Measurements from ENCODE around the gene TFR2. TPM values are rescaled to one million over a fixed set of nuclear protein-coding genes. Genes with fewer than 3 reads are reported as not detected.

The TFR2 gene
- total and polyA plus RNA-seq, 9 donors = 0.22 to 2.2 (median 0.81) TPM

DNA sequence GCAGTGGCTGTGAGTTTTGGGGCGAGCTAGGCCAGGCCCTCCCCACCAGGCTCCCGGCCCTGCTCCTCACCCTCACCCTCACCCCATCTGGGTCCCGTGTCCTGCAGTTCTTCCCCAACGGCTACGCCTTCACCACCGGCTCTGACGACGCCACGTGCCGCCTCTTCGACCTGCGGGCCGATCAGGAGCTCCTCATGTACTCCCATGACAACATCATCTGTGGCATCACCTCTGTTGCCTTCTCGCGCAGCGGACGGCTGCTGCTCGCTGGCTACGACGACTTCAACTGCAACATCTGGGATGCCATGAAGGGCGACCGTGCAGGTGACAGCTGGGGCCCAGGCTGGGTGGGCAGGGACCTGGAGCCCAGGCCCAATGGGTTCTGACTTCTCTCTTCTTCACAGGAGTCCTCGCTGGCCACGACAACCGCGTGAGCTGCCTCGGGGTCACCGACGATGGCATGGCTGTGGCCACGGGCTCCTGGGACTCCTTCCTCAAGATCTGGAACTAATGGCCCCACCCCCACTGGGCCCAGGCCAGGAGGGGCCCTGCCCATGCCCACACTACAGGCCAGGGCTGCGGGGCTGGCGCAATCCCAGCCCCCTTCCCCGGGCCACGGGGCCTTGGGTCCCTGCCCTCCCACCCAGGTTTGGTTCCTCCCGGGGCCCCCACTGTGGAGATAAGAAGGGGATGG is 37.1 kb upstream of the TFR2 start:
- Histone ChIP-seq H3K36me3 (ENCODE audit: control insufficient read depth, insufficient read depth, low read length) (peaks cover 70% of the 10 kb centered on the region), H3K4me1 (ENCODE audit: control insufficient read depth, insufficient read depth, low read length) (peaks cover 28% of the 10 kb centered on the region), H3K27ac (ENCODE audit: low read length) (no peak overlapping the region), H3K4me3 (ENCODE audit: low read length) (no peak overlapping the region), H3K9me3 (replicated peaks; ENCODE audit: control insufficient read depth, low read depth, low read length) (no peaks in the 10 kb centered on the region), H3K27me3 (ENCODE audit: control insufficient read depth, insufficient read depth, low read length) (no peaks in the 10 kb centered on the region)
- 70% methylated on average over 27 of the region's 35 CpGs for WGBS (ENCODE audit: insufficient coverage)
- no peak for DNase-seq

DNA sequence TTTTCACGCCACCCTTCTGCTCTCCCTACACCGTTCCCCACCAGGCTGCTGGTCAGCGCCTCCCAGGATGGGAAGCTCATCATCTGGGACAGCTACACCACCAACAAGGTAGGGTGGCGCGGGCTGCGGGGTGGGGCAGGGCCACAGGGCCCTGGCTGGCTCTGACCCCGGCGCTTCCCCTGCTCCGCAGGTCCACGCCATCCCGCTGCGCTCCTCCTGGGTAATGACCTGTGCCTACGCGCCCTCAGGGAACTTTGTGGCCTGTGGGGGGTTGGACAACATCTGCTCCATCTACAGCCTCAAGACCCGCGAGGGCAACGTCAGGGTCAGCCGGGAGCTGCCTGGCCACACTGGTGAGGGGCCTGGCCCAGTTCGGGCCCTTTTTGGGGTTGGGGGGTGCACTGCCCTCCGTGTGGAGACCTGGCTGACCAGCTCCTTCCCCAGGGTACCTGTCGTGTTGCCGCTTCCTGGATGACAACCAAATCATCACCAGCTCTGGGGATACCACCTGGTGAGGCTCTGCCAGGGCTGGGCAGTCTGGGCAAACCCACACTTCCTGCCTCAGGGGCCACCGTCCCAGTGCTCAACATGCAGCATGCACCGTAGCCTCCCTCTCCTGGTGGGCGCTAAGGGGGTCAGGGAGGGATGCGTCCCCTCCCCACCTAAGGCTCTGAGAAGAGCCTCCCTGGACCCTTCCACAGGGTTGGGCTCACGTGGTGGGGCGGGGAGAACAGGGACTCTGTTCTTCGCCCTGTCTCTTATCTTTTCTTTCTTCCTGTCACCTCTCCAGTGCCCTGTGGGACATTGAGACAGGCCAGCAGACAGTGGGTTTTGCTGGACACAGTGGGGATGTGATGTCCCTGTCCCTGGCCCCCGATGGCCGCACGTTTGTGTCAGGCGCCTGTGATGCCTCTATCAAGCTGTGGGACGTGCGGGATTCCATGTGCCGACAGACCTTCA is 36.2 kb upstream of the TFR2 start:
- no peak for DNase-seq
- WGBS (ENCODE audit: insufficient coverage) = 79% methylated on average over 27 of the region's 36 CpGs
- Histone ChIP-seq H3K4me1 (ENCODE audit: control insufficient read depth, insufficient read depth, low read length) (peaks cover 35% of the 10 kb centered on the region), H3K4me3 (ENCODE audit: low read length) (no peak overlapping the region), H3K27me3 (ENCODE audit: control insufficient read depth, insufficient read depth, low read length) (no peaks in the 10 kb centered on the region), H3K36me3 (ENCODE audit: control insufficient read depth, insufficient read depth, low read length) (peaks cover 61% of the 10 kb centered on the region), H3K9me3 (replicated peaks; ENCODE audit: control insufficient read depth, low read depth, low read length) (no peaks in the 10 kb centered on the region), H3K27ac (ENCODE audit: low read length) (no peak overlapping the region)

DNA sequence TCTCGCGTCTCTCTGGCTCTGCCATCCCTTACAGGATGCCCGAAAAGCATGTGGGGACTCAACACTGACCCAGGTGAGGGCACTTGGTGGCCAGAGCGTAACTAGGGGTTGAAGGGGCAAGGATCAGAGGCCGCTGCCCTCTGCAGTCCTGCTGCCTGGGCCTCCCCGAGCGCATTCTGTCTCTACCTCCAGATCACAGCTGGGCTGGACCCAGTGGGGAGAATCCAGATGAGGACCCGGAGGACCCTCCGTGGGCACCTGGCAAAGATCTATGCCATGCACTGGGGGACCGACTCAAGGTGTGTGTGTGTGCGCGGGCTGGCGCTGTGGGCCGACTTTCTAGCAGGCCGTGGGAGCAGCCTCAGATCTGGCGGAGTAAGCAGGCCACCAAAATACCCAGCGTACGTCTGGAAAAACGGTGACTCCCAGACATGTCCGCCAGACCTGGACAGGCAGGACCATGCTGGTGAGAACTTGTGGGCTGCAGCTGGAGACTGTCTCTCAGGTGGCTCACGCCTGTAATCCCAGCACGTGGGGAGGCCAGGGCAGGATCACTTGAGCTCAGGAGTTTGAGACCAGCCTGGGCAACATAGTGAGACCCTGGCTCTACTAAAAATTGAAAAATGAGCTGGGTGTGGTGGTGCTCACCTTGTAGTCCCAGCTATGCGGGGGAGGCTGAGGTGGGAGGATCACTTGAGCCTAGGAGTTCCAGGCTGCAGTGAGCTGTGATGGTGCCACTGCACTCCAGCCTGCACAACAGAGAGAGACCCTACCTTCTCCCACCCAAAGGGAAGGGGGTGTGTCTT is 35.4 kb upstream of the TFR2 start:
- no peak for DNase-seq
- WGBS (ENCODE audit: insufficient coverage) = 67% methylated on average over 19 of the region's 23 CpGs
- peak overlapping the region; percentile 99 for H3K4me3 ChIP-seq (ENCODE audit: low read length)
- no peaks in the 10 kb centered on the region for H3K9me3 ChIP-seq (replicated peaks; ENCODE audit: control insufficient read depth, low read depth, low read length)
- H3K4me1 ChIP-seq (ENCODE audit: control insufficient read depth, insufficient read depth, low read length) = peaks cover 30% of the 10 kb centered on the region
- peak overlapping the region; percentile 51 for H3K27ac ChIP-seq (ENCODE audit: low read length)
- H3K36me3 ChIP-seq (ENCODE audit: control insufficient read depth, insufficient read depth, low read length) = peaks cover 53% of the 10 kb centered on the region
- H3K27me3 ChIP-seq (ENCODE audit: control insufficient read depth, insufficient read depth, low read length) = no peaks in the 10 kb centered on the region

DNA sequence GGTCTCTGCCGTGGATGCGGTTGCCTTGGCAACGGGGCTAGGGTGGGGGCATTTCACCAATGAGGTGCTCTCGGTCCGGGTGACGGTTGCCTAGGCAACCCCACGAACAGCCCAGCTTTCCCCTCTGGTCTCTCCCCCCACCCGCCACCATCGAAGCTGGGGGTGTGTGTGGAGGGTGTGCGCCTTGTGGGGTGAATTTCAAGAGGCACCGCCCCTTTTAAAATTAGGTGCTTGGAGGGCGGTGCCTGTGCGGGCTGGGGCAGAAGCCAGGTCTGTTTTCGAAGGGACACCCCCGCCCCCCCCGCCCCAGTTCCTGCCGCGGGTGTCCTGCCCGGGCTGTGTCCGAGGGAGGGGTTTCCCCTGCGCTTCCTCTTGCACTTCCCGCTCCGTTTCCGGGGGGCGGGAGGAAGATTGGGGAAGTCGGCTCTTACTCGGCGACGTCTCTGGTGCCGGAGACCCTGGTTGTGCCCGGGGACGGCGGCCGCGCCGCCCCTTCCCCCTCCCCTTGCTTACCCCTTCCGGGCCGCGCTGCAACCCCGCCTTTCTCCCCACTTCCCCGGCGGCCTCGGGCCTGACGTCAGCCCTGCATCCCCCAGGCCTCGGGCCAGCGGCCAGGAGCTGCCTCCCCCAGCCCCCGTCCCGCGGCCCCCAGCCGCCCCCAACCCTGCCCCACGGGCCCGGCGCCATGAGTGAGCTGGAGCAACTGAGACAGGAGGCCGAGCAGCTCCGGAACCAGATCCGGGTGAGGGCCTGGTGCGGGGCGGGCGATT is 34.4 kb upstream of the TFR2 start:
- H3K4me3 ChIP-seq (ENCODE audit: low read length) = peak overlapping the region; percentile 99
- peak; percentile 87 for DNase-seq
- peak overlapping the region; percentile 75 for H3K27ac ChIP-seq (ENCODE audit: low read length)
- H3K9me3 ChIP-seq (replicated peaks; ENCODE audit: control insufficient read depth, low read depth, low read length) = no peaks in the 10 kb centered on the region
- peaks cover 26% of the 10 kb centered on the region for H3K4me1 ChIP-seq (ENCODE audit: control insufficient read depth, insufficient read depth, low read length)
- 2% methylated on average over 19 of the region's 59 CpGs for WGBS (ENCODE audit: insufficient coverage)
- peaks cover 45% of the 10 kb centered on the region for H3K36me3 ChIP-seq (ENCODE audit: control insufficient read depth, insufficient read depth, low read length)
- H3K27me3 ChIP-seq (ENCODE audit: control insufficient read depth, insufficient read depth, low read length) = no peaks in the 10 kb centered on the region

DNA sequence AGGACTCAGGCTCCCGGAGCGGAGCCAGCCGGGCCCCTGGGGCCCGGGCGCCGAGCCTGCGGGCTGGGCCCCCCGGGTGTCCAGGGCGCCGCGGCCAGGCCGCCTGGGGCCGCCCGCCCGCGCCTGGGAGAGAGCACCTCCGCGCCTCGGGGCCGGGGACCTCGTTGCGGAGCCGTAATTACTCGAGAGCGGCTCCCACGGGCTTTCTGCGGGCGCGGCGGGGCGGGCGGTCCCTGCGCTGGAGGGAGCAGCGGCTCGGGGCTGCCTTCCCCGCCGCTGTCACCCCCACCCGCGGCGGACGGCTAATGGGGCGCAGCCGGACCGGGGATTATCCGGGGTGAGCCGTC is 33.7 kb upstream of the TFR2 start:
- H3K27me3 ChIP-seq (ENCODE audit: control insufficient read depth, insufficient read depth, low read length) = no peaks in the 10 kb centered on the region
- H3K9me3 ChIP-seq (replicated peaks; ENCODE audit: control insufficient read depth, low read depth, low read length) = no peaks in the 10 kb centered on the region
- H3K27ac ChIP-seq (ENCODE audit: low read length) = peak overlapping the region; percentile 95
- peaks cover 38% of the 10 kb centered on the region for H3K36me3 ChIP-seq (ENCODE audit: control insufficient read depth, insufficient read depth, low read length)
- 0% methylated on average over 40 of the region's 46 CpGs for WGBS (ENCODE audit: insufficient coverage)
- no peak for DNase-seq
- H3K4me3 ChIP-seq (ENCODE audit: low read length) = peak overlapping the region; percentile 99
- peaks cover 23% of the 10 kb centered on the region for H3K4me1 ChIP-seq (ENCODE audit: control insufficient read depth, insufficient read depth, low read length)

DNA sequence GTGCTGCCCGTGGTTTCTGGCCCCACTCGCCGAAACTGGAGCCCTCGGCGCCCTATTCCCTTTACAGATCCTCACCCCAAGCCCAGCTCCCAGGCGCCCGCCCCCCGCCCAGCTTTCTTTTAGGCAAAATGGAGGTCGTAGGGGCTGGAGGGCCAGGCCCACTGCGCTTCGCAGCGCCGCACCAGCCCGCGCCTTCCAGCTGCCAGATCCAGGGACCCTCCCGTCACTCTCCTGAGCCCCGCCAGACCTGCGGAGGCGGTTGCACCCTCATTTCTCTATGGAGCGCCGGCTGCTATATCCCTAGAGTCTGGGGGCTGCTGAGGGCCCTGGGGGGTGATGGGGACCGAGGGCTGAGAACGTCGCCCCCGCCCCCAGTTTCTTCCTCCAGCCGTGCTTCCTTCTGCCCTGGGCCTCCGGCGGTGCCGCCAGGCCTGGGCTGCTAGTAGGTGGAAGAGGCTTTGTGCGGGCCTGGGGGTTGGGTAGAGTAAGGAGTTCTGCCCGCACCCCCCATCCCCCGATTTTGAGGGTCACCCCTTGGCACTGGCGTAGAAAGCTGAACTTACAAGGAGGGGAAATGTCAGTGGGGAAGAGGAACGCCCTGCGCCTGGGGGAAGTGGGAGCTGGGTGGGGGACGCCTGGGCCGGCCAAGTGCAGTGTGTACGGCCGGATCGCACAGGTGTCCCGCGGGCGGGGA is 33.2 kb upstream of the TFR2 start:
- WGBS (ENCODE audit: insufficient coverage) = 1% methylated on average over 15 of the region's 43 CpGs
- Histone ChIP-seq H3K27me3 (ENCODE audit: control insufficient read depth, insufficient read depth, low read length) (no peaks in the 10 kb centered on the region), H3K27ac (ENCODE audit: low read length) (peak overlapping the region; percentile 95), H3K9me3 (replicated peaks; ENCODE audit: control insufficient read depth, low read depth, low read length) (no peaks in the 10 kb centered on the region), H3K4me3 (ENCODE audit: low read length) (peak overlapping the region; percentile 99), H3K36me3 (ENCODE audit: control insufficient read depth, insufficient read depth, low read length) (peaks cover 33% of the 10 kb centered on the region), H3K4me1 (ENCODE audit: control insufficient read depth, insufficient read depth, low read length) (peaks cover 23% of the 10 kb centered on the region)
- DNase-seq = no peak

DNA sequence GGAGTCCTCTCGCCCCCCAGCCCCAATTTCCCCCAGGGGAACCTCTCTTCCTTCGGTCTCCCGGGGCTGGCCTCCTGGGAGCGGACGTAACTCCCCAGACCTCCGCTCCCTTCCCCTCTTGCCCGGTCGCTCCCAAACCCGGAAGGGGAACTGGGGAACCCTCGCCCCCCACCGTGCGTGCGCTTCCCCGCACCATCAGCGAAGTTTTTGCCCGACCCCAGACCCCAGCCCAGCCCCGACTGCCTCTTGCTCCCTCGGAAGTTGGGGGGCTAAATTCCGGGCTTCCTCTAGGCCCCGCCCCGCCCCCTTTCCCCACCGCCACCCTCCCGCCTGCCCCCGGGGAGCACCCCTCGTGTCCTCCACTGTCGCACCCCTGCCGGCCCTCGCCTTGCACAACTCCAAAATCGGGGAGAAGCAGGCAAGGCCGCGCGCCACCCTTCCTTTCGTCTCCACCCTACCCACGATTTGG is 32.6 kb upstream of the TFR2 start:
- peak overlapping the region; percentile 95 for H3K27ac ChIP-seq (ENCODE audit: low read length)
- H3K9me3 ChIP-seq (replicated peaks; ENCODE audit: control insufficient read depth, low read depth, low read length) = no peaks in the 10 kb centered on the region
- H3K27me3 ChIP-seq (ENCODE audit: control insufficient read depth, insufficient read depth, low read length) = no peaks in the 10 kb centered on the region
- no peak for DNase-seq
- WGBS (ENCODE audit: insufficient coverage) = 0% methylated on average over 22 of the region's 34 CpGs
- peaks cover 23% of the 10 kb centered on the region for H3K4me1 ChIP-seq (ENCODE audit: control insufficient read depth, insufficient read depth, low read length)
- H3K4me3 ChIP-seq (ENCODE audit: low read length) = peak overlapping the region; percentile 99
- H3K36me3 ChIP-seq (ENCODE audit: control insufficient read depth, insufficient read depth, low read length) = peaks cover 27% of the 10 kb centered on the region

DNA sequence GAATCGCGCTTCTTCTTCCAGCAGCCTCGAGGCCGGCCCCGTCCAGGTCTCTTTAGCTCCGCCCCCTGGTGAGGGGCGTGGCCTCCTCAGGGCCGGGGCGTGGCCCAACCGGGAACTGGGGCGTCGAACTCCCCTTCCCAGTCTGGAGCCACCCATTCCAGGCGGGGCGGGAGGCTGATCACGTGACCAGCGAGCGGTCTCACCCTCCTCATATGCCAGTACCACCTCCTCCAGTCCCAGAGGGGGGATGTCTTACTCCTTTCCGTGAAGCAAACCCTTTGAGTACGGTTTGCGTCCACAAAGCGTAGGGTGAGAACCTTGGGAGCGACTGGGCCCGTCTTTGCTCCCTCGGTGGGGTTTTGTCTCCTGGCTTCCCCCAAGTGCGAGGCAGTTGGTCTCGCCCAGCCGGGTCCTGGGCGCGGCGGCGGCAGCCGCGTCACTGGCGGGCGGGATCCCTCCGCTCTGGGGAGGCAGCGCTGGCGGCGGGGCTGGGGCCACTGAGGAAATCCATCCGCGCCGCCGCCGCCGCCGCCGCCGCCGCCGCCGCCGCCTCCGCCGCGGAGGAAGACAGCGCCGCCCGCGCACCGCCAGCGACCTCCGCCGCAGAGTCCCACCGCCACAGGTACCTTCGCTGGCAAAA is 32.1 kb upstream of the TFR2 start, which contains the start of gene GNB2:
GNB2 (plus strand) TSS at position 439 of the 640 bp plus-strand sequence. CDS start 2,526 bp downstream, outside the sequence.
- Histone ChIP-seq H3K27ac (ENCODE audit: low read length) (peak within 1 kb of the TSS; percentile 99), H3K36me3 (ENCODE audit: control insufficient read depth, insufficient read depth, low read length) (peaks cover 22% of the 10 kb centered on the region), H3K4me3 (ENCODE audit: low read length) (peak within 1 kb of the TSS; percentile 99), H3K27me3 (ENCODE audit: control insufficient read depth, insufficient read depth, low read length) (no peaks in the 10 kb centered on the region), H3K4me1 (ENCODE audit: control insufficient read depth, insufficient read depth, low read length) (peaks cover 20% of the 10 kb centered on the region), H3K9me3 (replicated peaks; ENCODE audit: control insufficient read depth, low read depth, low read length) (no peaks in the 10 kb centered on the region)
- WGBS (ENCODE audit: insufficient coverage) = 0% methylated on average over 54 of the region's 65 CpGs
- peak; percentile 99 for DNase-seq

All from muscle of leg (tissue), 11 donors.